ENCODE data around the gene ATMIN. TPM values are rescaled to one million over a fixed set of nuclear protein-coding genes. Genes with fewer than 3 reads are reported as not detected.

ATMIN gene
- total RNA-seq, 1 donor from 2014 or later, result 47.0 TPM

- Mint-ChIP-seq H3K36me3 (peaks cover 8% of the 10 kb centered on the region), H3K9me3 (peaks cover 5% of the 10 kb centered on the region), H3K27ac (peak overlapping the region; percentile 41), H3K27me3 (no peaks in the 10 kb centered on the region), H3K4me3 (peak overlapping the region; percentile 86), H3K4me1 (ENCODE audit: unreplicated experiment) (peaks cover 10% of the 10 kb centered on the region)
- TF ChIP-seq, protein P1, sequence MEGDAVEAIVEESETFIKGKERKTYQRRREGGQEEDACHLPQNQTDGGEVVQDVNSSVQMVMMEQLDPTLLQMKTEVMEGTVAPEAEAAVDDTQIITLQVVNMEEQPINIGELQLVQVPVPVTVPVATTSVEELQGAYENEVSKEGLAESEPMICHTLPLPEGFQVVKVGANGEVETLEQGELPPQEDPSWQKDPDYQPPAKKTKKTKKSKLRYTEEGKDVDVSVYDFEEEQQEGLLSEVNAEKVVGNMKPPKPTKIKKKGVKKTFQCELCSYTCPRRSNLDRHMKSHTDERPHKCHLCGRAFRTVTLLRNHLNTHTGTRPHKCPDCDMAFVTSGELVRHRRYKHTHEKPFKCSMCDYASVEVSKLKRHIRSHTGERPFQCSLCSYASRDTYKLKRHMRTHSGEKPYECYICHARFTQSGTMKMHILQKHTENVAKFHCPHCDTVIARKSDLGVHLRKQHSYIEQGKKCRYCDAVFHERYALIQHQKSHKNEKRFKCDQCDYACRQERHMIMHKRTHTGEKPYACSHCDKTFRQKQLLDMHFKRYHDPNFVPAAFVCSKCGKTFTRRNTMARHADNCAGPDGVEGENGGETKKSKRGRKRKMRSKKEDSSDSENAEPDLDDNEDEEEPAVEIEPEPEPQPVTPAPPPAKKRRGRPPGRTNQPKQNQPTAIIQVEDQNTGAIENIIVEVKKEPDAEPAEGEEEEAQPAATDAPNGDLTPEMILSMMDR (conservative IDR thresholded peaks at IDR 0.05), result no peak
- no peak for DNase-seq (ENCODE audit: extremely low spot score, unreplicated experiment)
Measured at GRCh38 chr16:81095653-81095952, 60.0 kb downstream of the ATMIN start.

DNA sequence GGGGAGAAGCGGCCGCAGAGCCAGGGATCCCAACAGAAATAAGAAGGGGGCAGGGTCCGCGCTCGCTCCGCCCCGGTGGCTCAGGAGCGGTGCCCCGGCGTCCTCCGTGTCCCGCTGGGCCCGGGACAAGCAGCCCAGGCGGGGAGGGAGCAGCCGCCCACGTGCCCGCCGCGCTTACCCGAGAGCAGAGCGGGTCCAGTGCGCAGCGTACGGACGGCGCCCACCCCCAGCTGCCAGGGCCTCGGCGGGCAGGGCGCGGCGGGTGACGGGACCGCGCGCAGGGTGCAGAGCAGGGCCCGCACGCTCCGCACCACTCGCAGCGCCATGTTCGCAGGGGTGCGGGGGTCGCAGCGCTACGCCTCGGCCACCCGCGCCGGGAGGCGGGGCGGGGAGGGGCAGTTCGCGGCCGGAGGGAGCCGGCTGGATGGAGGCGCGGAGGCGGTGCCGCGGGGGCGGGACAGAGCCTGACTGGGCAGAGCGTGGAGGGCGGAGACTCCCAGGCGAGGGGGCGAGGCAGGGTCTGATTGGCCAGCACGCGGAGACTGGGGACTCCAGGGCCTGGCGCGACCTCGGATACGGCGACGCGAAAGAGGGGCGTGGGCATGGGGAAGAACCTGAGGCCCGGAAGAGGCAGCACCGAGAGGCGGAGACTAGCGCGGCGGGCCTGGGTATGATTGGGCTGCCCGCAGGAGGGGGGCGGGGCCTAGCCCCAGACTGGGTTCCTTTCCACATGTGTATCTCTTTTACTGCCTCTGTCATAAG is 60.5 kb downstream of the ATMIN start, which contains the start of gene GCSH:
GCSH (minus strand) TSS at position 443 of the 762 bp plus-strand sequence; CDS start at position 326, 117 bp downstream.
- Mint-ChIP-seq H3K27ac (peak within 1 kb of the TSS; percentile 84), H3K36me3 (peaks cover 8% of the 10 kb centered on the region)
- peak; percentile 98 for DNase-seq (ENCODE audit: extremely low spot score, unreplicated experiment)

GRCh38 chr16:81096715-81097208 is 61.1 kb downstream of the ATMIN start:
- TF ChIP-seq, protein P1 (conservative IDR thresholded peaks at IDR 0.05), result no peak
- DNase-seq (ENCODE audit: extremely low spot score, unreplicated experiment), result no peak
- H3K4me1 Mint-ChIP-seq (ENCODE audit: unreplicated experiment), result peaks cover 10% of the 10 kb centered on the region
- no peaks in the 10 kb centered on the region for H3K27me3 Mint-ChIP-seq
- H3K4me3 Mint-ChIP-seq, result peak overlapping the region; percentile 75
- peak overlapping the region; percentile 84 for H3K27ac Mint-ChIP-seq
- peaks cover 5% of the 10 kb centered on the region for H3K9me3 Mint-ChIP-seq
- peaks cover 8% of the 10 kb centered on the region for H3K36me3 Mint-ChIP-seq

More for the DNA sequence above, 60.5 kb downstream of the ATMIN start, which contains the start of gene GCSH:
- Mint-ChIP-seq H3K4me1 (ENCODE audit: unreplicated experiment) (peaks cover 10% of the 10 kb centered on the region), H3K27me3 (no peaks in the 10 kb centered on the region), H3K4me3 (peak within 1 kb of the TSS; percentile 86), H3K9me3 (peaks cover 5% of the 10 kb centered on the region)
- TF ChIP-seq, protein P1 (conservative IDR thresholded peaks at IDR 0.05), result no peak

Other genes with a start within 250 kb of the ATMIN start
- 6.3 and 8.2 TPM in 2 replicates for gene CDYL2, start 231.2 kb upstream of the ATMIN start, total RNA-seq (ENCODE audit: low replicate concordance)
- gene CMC2, start 29.0 kb upstream of the ATMIN start, total RNA-seq (ENCODE audit: low replicate concordance), result 53.2 and 59.8 TPM in 2 replicates
- gene CENPN, start 28.6 kb upstream of the ATMIN start, total RNA-seq (ENCODE audit: low replicate concordance), result 19.4 and 31.0 TPM in 2 replicates
- gene C16orf46, start 41.4 kb downstream of the ATMIN start, total RNA-seq (ENCODE audit: low replicate concordance), result 4.4 and 5.1 TPM in 2 replicates
- gene GCSH, start 60.6 kb downstream of the ATMIN start, total RNA-seq (ENCODE audit: low replicate concordance), result 39.6 and 50.8 TPM in 2 replicates
- 2.0 and 3.0 TPM in 2 replicates for gene BCO1, start 202.8 kb downstream of the ATMIN start, total RNA-seq (ENCODE audit: low replicate concordance)